SU-DHL-6 (cell line): ENCODE measurements around the gene HOXA5.

Experiments
- H2AFZ ChIP-seq: fragments of 200-600 bp; sonication (generic); 2 replicates; pipeline ENCODE4 v1.6.1; 2014; ENCODE audit warnings: low read depth, mild to moderate bottlenecking, moderate library complexity, mixed read lengths, antibody characterized with exemption, low read length; ENCODE audit not compliant: severe bottlenecking
- H3F3A ChIP-seq: fragments of 200-600 bp; shearing (Covaris generic); 2 replicates; pipeline ENCODE4 v1.6.0; 2016; ENCODE audit warnings: antibody characterized with exemption, mild to moderate bottlenecking; ENCODE audit not compliant: insufficient read depth
- H3K27ac ChIP-seq: fragments of 200-600 bp; sonication (generic); 2 replicates; pipeline ENCODE4 v1.5.1; 2016; ENCODE audit warnings: low read depth, mild to moderate bottlenecking, low read length, moderate library complexity, mixed read lengths
- H3K27me3 ChIP-seq: fragments of 200-600 bp; sonication (generic), shearing (Covaris generic); 2 replicates; pipeline ENCODE4 v1.6.0; 2014; ENCODE audit warnings: mild to moderate bottlenecking, low read length
- H3K36me3 ChIP-seq: fragments of 200-600 bp; sonication (generic); 2 replicates; pipeline ENCODE4 v1.6.1; 2014; ENCODE audit warnings: mild to moderate bottlenecking, low read length, mixed read lengths
- H3K4me2 ChIP-seq: fragments of 300-600, 200-600 bp; shearing (Covaris generic), sonication (generic); 2 replicates; pipeline ENCODE4 v1.6.0; 2014; ENCODE audit warnings: low read length, low read depth, mild to moderate bottlenecking; ENCODE audit not compliant: poor library complexity, severe bottlenecking
- H3K4me3 ChIP-seq: fragments of 200-600 bp; sonication (generic); 2 replicates; pipeline ENCODE4 v1.5.1; 2014; ENCODE audit warnings: antibody characterized with exemption, low read length, mild to moderate bottlenecking, mixed read lengths; ENCODE audit not compliant: insufficient read depth, poor library complexity, severe bottlenecking
- H3K79me2 ChIP-seq: fragments of 200-600 bp; sonication (generic); 2 replicates; pipeline ENCODE4 v1.6.1; 2014; ENCODE audit warnings: mild to moderate bottlenecking, low read length, moderate library complexity; ENCODE audit not compliant: insufficient read depth
- H3K9ac ChIP-seq: fragments of 200-600 bp; sonication (generic); 2 replicates; pipeline ENCODE4 v1.7.0; 2014; ENCODE audit warnings: mild to moderate bottlenecking, low read length
- H3K9me2 ChIP-seq: fragments of 200-600 bp; sonication (generic); replicated peaks from 2 replicates; pipeline ENCODE4 v1.6.1; 2014; ENCODE audit warnings: low read length; ENCODE audit not compliant: insufficient read depth
- H3K9me3 ChIP-seq: fragments of 200-600 bp; sonication (generic); 2 replicates; pipeline ENCODE4 v1.6.1; 2014; ENCODE audit warnings: low read length, mixed read lengths; ENCODE audit not compliant: insufficient read depth
- H4K20me1 ChIP-seq: fragments of 200-600 bp; sonication (generic); 2 replicates; pipeline ENCODE4 v1.6.1; 2014; ENCODE audit warnings: low read depth, mild to moderate bottlenecking, antibody characterized with exemption, low read length, moderate library complexity, mixed read lengths
- EZH2phosphoT487 ChIP-seq: fragments of 200-600 bp; sonication (generic), shearing (Covaris generic); conservative IDR thresholded peaks from 2 replicates; pipeline ENCODE4 v1.6.1; 2018; ENCODE audit warnings: mild to moderate bottlenecking, antibody characterized with exemption, low read length, moderate library complexity, mixed read lengths
- TF ChIP-seq, protein P1 (sequence below): fragments of 200-600 bp; sonication (generic); IDR thresholded peaks from one replicate; pipeline ENCODE4 v1.5.1; 2017; ENCODE audit warnings: antibody characterized with exemption, mild to moderate bottlenecking, low read length, moderate library complexity; ENCODE audit not compliant: insufficient read depth, poor library complexity, severe bottlenecking

The HOXA5 gene

GRCh38 chr7:27139334-27140125 is 4.0 kb downstream of the HOXA5 start:
- no peak overlapping the region for H3K27ac ChIP-seq
- no peak overlapping the region for H2AFZ ChIP-seq
- no peaks in the 10 kb centered on the region for H3K36me3 ChIP-seq
- TF ChIP-seq EZH2phosphoT487: no peak
- TF ChIP-seq, protein P1, sequence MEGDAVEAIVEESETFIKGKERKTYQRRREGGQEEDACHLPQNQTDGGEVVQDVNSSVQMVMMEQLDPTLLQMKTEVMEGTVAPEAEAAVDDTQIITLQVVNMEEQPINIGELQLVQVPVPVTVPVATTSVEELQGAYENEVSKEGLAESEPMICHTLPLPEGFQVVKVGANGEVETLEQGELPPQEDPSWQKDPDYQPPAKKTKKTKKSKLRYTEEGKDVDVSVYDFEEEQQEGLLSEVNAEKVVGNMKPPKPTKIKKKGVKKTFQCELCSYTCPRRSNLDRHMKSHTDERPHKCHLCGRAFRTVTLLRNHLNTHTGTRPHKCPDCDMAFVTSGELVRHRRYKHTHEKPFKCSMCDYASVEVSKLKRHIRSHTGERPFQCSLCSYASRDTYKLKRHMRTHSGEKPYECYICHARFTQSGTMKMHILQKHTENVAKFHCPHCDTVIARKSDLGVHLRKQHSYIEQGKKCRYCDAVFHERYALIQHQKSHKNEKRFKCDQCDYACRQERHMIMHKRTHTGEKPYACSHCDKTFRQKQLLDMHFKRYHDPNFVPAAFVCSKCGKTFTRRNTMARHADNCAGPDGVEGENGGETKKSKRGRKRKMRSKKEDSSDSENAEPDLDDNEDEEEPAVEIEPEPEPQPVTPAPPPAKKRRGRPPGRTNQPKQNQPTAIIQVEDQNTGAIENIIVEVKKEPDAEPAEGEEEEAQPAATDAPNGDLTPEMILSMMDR: no peak
- H3K79me2 ChIP-seq: no peaks in the 10 kb centered on the region
- no peaks in the 10 kb centered on the region for H3K9me2 ChIP-seq
- H3K9me3 ChIP-seq: no peaks in the 10 kb centered on the region
- no peak overlapping the region for H3K4me2 ChIP-seq
- H3K4me3 ChIP-seq: no peak overlapping the region
- no peaks in the 10 kb centered on the region for H4K20me1 ChIP-seq
- no peak overlapping the region for H3K9ac ChIP-seq
- no peaks in the 10 kb centered on the region for H3F3A ChIP-seq
- no peaks in the 10 kb centered on the region for H3K27me3 ChIP-seq

- Histone ChIP-seq H3K4me3 (no peak overlapping the region), H3K27me3 (no peaks in the 10 kb centered on the region), H3K9me2 (no peaks in the 10 kb centered on the region), H3K9me3 (no peaks in the 10 kb centered on the region), H3K36me3 (no peaks in the 10 kb centered on the region), H3F3A (no peaks in the 10 kb centered on the region), H4K20me1 (no peaks in the 10 kb centered on the region), H2AFZ (no peak overlapping the region), H3K79me2 (no peaks in the 10 kb centered on the region), H3K27ac (no peak overlapping the region), H3K9ac (no peak overlapping the region), H3K4me2 (no peak overlapping the region)
- TF ChIP-seq, protein P1: no peak
- TF ChIP-seq EZH2phosphoT487: no peak
These were observed 4.5 kb downstream of the HOXA5 start for GRCh38 chr7:27138985-27139333.

GRCh38 chr7:27138472-27138871 is 5.0 kb downstream of the HOXA5 start:
- no peak overlapping the region for H3K4me2 ChIP-seq
- no peak overlapping the region for H3K27ac ChIP-seq
- H3K79me2 ChIP-seq: no peaks in the 10 kb centered on the region
- H3K9ac ChIP-seq: no peak overlapping the region
- H3K4me3 ChIP-seq: no peak overlapping the region
- TF ChIP-seq, protein P1: no peak
- TF ChIP-seq EZH2phosphoT487: no peak
- H3K9me3 ChIP-seq: no peaks in the 10 kb centered on the region
- no peaks in the 10 kb centered on the region for H3K36me3 ChIP-seq
- no peaks in the 10 kb centered on the region for H3K27me3 ChIP-seq
- no peaks in the 10 kb centered on the region for H3F3A ChIP-seq
- H2AFZ ChIP-seq: no peak overlapping the region
- no peaks in the 10 kb centered on the region for H4K20me1 ChIP-seq
- H3K9me2 ChIP-seq: no peaks in the 10 kb centered on the region
